H9 (cell line): ENCODE results near the gene SRRT. TPM values are rescaled to one million over a fixed set of nuclear protein-coding genes. Genes with fewer than 3 reads are reported as not detected.
A peak's percentile ranks its signal among the peaks of the same experiment; 100 is the strongest.

Source experiments
- DNase-seq: peaks from one replicate; pipeline ENCODE4 v3.0.0-alpha.2; 2017
- H2AFZ ChIP-seq: one replicate; pipeline ENCODE4 v1.6.1; 2013; ENCODE audit warnings: mild to moderate bottlenecking, low read length, control low read depth, moderate library complexity
- H2AK5ac ChIP-seq: 2 replicates; pipeline ENCODE4 v1.6.1; 2013; ENCODE audit warnings: low read length, control low read depth, mixed read lengths; ENCODE audit not compliant: insufficient read length
- H2BK120ac ChIP-seq: one replicate; pipeline ENCODE4 v1.6.1; 2013; ENCODE audit warnings: low read depth, mild to moderate bottlenecking, low read length, control low read depth, inconsistent platforms; ENCODE audit not compliant: poor library complexity, severe bottlenecking
- H2BK12ac ChIP-seq: 2 replicates; pipeline ENCODE4 v1.6.1; 2013; ENCODE audit warnings: low read length, control low read depth, mixed read lengths, low read depth; ENCODE audit not compliant: insufficient read length
- H2BK15ac ChIP-seq: 2 replicates; pipeline ENCODE4 v1.6.1; 2013; ENCODE audit warnings: low read depth, low read length, control low read depth
- H2BK20ac ChIP-seq: one replicate; pipeline ENCODE4 v1.6.1; 2013; ENCODE audit warnings: low read depth, mild to moderate bottlenecking, low read length, control low read depth, inconsistent platforms; ENCODE audit not compliant: poor library complexity, severe bottlenecking
- H2BK5ac ChIP-seq: 2 replicates; pipeline ENCODE4 v1.6.1; 2013; ENCODE audit warnings: low read length, control low read depth, mixed read lengths; ENCODE audit not compliant: insufficient read length
- H3K14ac ChIP-seq: 2 replicates; pipeline ENCODE4 v1.6.1; 2013; ENCODE audit warnings: low read length, control low read depth; ENCODE audit not compliant: insufficient read depth
- H3K18ac ChIP-seq: 2 replicates; pipeline ENCODE4 v1.6.1; 2013; ENCODE audit warnings: low read depth, mild to moderate bottlenecking, mixed read lengths, low read length, control low read depth; ENCODE audit not compliant: insufficient read length
- H3K23ac ChIP-seq: 2 replicates; pipeline ENCODE4 v1.6.1; 2013; ENCODE audit warnings: low read length, control low read depth, mixed read lengths, low read depth; ENCODE audit not compliant: insufficient read length
- H3K23me2 ChIP-seq: 2 replicates; pipeline ENCODE4 v1.6.1; 2013; ENCODE audit warnings: low read depth, mild to moderate bottlenecking, mixed read lengths, low read length, control low read depth; ENCODE audit not compliant: insufficient read length, poor library complexity, severe bottlenecking
- H3K27ac ChIP-seq: 2 replicates; pipeline ENCODE4 v1.5.1; 2013; ENCODE audit warnings: low read length, control low read depth, mixed read lengths, low read depth; ENCODE audit not compliant: insufficient read length
- H3K27me3 ChIP-seq: 2 replicates; pipeline ENCODE4 v1.6.1; 2013; ENCODE audit warnings: low read length, control low read depth, inconsistent platforms; ENCODE audit not compliant: insufficient read depth
- H3K4ac ChIP-seq: 2 replicates; pipeline ENCODE4 v1.6.1; 2013; ENCODE audit warnings: low read depth, mild to moderate bottlenecking, control low read depth, inconsistent platforms, low read length, moderate library complexity
- H3K4me1 ChIP-seq: 2 replicates; pipeline ENCODE4 v1.6.1; 2013; ENCODE audit warnings: low read length, control low read depth, inconsistent platforms; ENCODE audit not compliant: insufficient read depth
- H3K4me2 ChIP-seq: 2 replicates; pipeline ENCODE4 v1.6.1; 2013; ENCODE audit warnings: low read length, control low read depth, mixed read lengths; ENCODE audit not compliant: insufficient read length, insufficient read depth
- H3K56ac ChIP-seq: 2 replicates; pipeline ENCODE4 v1.6.1; 2013; ENCODE audit warnings: low read depth, mild to moderate bottlenecking, mixed read lengths, low read length, control low read depth; ENCODE audit not compliant: insufficient read length
- H3K79me1 ChIP-seq: 2 replicates; pipeline ENCODE4 v1.6.1; 2013; ENCODE audit warnings: low read depth, mild to moderate bottlenecking, moderate library complexity, low read length, control low read depth, inconsistent platforms; ENCODE audit not compliant: insufficient read depth, poor library complexity, severe bottlenecking
- H3K79me2 ChIP-seq: 2 replicates; pipeline ENCODE4 v1.6.1; 2013; ENCODE audit warnings: low read length, control low read depth, inconsistent platforms; ENCODE audit not compliant: insufficient read depth
- H3K9ac ChIP-seq: 2 replicates; pipeline ENCODE4 v1.6.1; 2013; ENCODE audit warnings: low read length, control low read depth, mixed read lengths; ENCODE audit not compliant: insufficient read length; ENCODE audit errors: extremely low read depth
- H3K9me3 ChIP-seq: one replicate; pipeline ENCODE4 v1.6.1; 2013; ENCODE audit warnings: low read depth, low read length, inconsistent platforms; ENCODE audit not compliant: control insufficient read depth
- H3T11ph ChIP-seq: one replicate; pipeline ENCODE4 v1.6.1; 2013; ENCODE audit warnings: mild to moderate bottlenecking, low read length, control low read depth, inconsistent platforms
- H4K20me1 ChIP-seq: one replicate; pipeline ENCODE4 v1.6.1; 2013; ENCODE audit not compliant: control insufficient read depth, insufficient read length, insufficient read depth
- H4K5ac ChIP-seq: 2 replicates; pipeline ENCODE4 v1.6.1; 2013; ENCODE audit warnings: low read depth, mild to moderate bottlenecking, mixed read lengths, low read length, control low read depth; ENCODE audit not compliant: insufficient read length
- H4K8ac ChIP-seq: replicated peaks from 2 replicates; pipeline ENCODE4 v1.6.1; 2013; ENCODE audit warnings: low read length, control low read depth, mixed read lengths, low read depth; ENCODE audit not compliant: insufficient read length
- H4K91ac ChIP-seq: 2 replicates; pipeline ENCODE4 v1.6.1; 2013; ENCODE audit warnings: low read depth, mild to moderate bottlenecking, moderate library complexity, mixed read lengths, low read length, control low read depth; ENCODE audit not compliant: insufficient read length
- H3K27ac Mint-ChIP-seq, 3 experiments: 2 replicates in 2 of 3; 3 replicates in 1 of 3; pipeline ENCODE4 v1.8.0; 2020 to 2021; ENCODE audit warnings: mixed read lengths in 3 of 3, mild to moderate bottlenecking in 1 of 3, moderate library complexity in 1 of 3
- H3K27me3 Mint-ChIP-seq: 2 replicates; pipeline ENCODE4 v1.8.0; 2021; ENCODE audit warnings: low read depth, mild to moderate bottlenecking, moderate library complexity, mixed read lengths
- H3K36me3 Mint-ChIP-seq, 3 experiments: 2 replicates in 2 of 3; 3 replicates in 1 of 3; pipeline ENCODE4 v1.8.0; 2020 to 2021; ENCODE audit warnings: low read depth in 3 of 3, mixed read lengths in 3 of 3; ENCODE audit not compliant: insufficient read depth in 1 of 3
- H3K4me1 Mint-ChIP-seq, 2 experiments: 2 replicates each; pipeline ENCODE4 v1.8.0; 2020; ENCODE audit warnings: mixed read lengths in 2 of 2
- H3K4me3 Mint-ChIP-seq, 2 experiments: 2 replicates in 1 of 2; 3 replicates in 1 of 2; pipeline ENCODE4 v1.8.0; 2020 to 2021; ENCODE audit warnings: mild to moderate bottlenecking in 2 of 2, mixed read lengths in 2 of 2, moderate library complexity in 1 of 2
- H3K9me3 Mint-ChIP-seq, 2 experiments: 2 replicates in 1 of 2; 3 replicates in 1 of 2; pipeline ENCODE4 v1.8.0; 2020; ENCODE audit warnings: mild to moderate bottlenecking in 2 of 2, mixed read lengths in 2 of 2, moderate library complexity in 1 of 2
- WGBS: extraction: QIAGEN DNeasy Blood & Tissue Kit; methylation state at CpG from one replicate; pipeline ENCODE4 v1.1.7; 2013; ENCODE audit warnings: missing lambda C conversion rate, low lambda C conversion rate, mixed read lengths; ENCODE audit not compliant: insufficient read length; ENCODE audit errors: extremely low coverage; 5-methylcytosine and 5-hydroxymethylcytosine counted together
- total RNA-seq: library from RNA; stranded (reverse); gene quantifications from 2 replicates; pipeline ENCODE4 v1.2.1, GENCODE V29; 2021
- TF ChIP-seq, protein P1 (sequence below): fragments of 200-600 bp; sonication (generic); conservative IDR thresholded peaks from 3 replicates; pipeline ENCODE4 v1.8.0; 2021; ENCODE audit warnings: antibody characterized with exemption, mild to moderate bottlenecking

SRRT gene
- total RNA-seq, 1 experiment from 2014 or later = 373 TPM

DNA sequence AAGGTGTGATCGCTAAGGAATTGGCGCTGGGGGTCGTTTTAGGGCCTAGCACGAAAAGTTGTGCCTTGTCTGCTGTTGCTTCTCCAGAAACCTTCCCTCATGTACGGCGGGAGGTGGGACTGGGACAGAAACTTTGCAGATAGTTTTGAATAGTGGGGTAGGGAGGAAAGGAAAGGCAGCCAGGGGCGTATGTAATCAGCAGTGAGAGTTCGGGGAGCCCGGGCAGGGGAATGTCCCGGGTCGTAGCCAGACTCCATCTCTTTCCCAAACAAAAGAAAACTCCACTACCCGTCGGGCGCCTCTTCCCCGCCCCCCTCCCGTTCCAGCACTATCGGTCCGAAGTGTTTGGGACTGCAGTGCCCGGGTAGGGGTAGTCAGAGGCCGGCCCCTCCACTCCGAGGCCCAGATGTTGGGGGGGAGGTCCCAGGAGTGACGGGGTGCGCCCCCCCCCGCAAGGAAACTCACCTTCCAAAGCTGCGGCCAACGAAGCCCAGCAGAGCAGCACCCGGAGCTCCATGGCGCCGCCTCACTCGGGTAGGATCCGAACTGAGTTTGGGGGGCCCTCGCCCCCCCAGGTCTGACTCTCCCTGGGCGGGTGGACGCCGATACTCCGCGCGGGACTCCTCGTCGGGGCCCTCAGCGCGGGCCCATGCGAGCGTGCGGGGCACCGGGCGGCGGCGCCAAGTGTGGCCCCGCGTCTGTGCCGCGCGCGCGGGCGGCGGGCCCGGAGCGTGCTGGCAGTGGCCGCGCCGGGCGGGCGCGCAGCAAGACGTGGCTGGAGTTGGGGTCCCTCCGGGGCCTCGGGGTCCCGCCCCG is 48.2 kb upstream of the SRRT start:
- Histone ChIP-seq H3K79me1 (peaks cover 21% of the 10 kb centered on the region), H3T11ph (no peak overlapping the region), H2BK20ac (no peak overlapping the region), H3K14ac (peak overlapping the region; percentile 50), H4K8ac (no peak overlapping the region), H2BK15ac (no peak overlapping the region), H4K20me1 (no peaks in the 10 kb centered on the region), H3K27ac (no peak overlapping the region), H3K9ac (peak overlapping the region; percentile 85), H3K79me2 (peaks cover 15% of the 10 kb centered on the region), H3K56ac (no peak overlapping the region), H3K27me3 (no peaks in the 10 kb centered on the region), H4K5ac (no peak overlapping the region), H2BK5ac (no peak overlapping the region), H3K4me1 (peaks cover 7% of the 10 kb centered on the region; the same call in 1 of the 2 replicates), H4K91ac (no peak overlapping the region), H3K9me3 (no peaks in the 10 kb centered on the region), H2AK5ac (no peak overlapping the region), H3K23me2 (peaks cover 16% of the 10 kb centered on the region), H3K4ac (no peak overlapping the region), H3K18ac (no peak overlapping the region), H2BK12ac (no peak overlapping the region), H3K4me2 (peak overlapping the region; percentile 97), H3K23ac (no peak overlapping the region), H2AFZ (no peak overlapping the region), H2BK120ac (no peak overlapping the region)
- peaks cover 0 to 2% of the 10 kb centered on the region in 2 experiments; a peak in 2 of 5 replicates for H3K9me3 Mint-ChIP-seq
- no peak for DNase-seq
- H3K4me3 Mint-ChIP-seq = peak overlapping the region; percentile 92 to 100
- no CpG with 5 or more reads among the region's 71 CpGs for WGBS
- peaks cover 25 to 44% (median 44%) of the 10 kb centered on the region in 3 experiments; a peak in 6 of 7 replicates for H3K36me3 Mint-ChIP-seq
- H3K4me1 Mint-ChIP-seq = peaks cover 22 to 36% of the 10 kb centered on the region in 2 experiments
- no peaks in the 10 kb centered on the region; the same call in none of the 2 replicates for H3K27me3 Mint-ChIP-seq
- H3K27ac Mint-ChIP-seq = peak overlapping the region; percentile 81 to 98 (median 89)
- TF ChIP-seq, protein P1, sequence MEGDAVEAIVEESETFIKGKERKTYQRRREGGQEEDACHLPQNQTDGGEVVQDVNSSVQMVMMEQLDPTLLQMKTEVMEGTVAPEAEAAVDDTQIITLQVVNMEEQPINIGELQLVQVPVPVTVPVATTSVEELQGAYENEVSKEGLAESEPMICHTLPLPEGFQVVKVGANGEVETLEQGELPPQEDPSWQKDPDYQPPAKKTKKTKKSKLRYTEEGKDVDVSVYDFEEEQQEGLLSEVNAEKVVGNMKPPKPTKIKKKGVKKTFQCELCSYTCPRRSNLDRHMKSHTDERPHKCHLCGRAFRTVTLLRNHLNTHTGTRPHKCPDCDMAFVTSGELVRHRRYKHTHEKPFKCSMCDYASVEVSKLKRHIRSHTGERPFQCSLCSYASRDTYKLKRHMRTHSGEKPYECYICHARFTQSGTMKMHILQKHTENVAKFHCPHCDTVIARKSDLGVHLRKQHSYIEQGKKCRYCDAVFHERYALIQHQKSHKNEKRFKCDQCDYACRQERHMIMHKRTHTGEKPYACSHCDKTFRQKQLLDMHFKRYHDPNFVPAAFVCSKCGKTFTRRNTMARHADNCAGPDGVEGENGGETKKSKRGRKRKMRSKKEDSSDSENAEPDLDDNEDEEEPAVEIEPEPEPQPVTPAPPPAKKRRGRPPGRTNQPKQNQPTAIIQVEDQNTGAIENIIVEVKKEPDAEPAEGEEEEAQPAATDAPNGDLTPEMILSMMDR = no peak
